Measurements from ENCODE around the gene NAP1L1.

Gene NAP1L1, protein sequence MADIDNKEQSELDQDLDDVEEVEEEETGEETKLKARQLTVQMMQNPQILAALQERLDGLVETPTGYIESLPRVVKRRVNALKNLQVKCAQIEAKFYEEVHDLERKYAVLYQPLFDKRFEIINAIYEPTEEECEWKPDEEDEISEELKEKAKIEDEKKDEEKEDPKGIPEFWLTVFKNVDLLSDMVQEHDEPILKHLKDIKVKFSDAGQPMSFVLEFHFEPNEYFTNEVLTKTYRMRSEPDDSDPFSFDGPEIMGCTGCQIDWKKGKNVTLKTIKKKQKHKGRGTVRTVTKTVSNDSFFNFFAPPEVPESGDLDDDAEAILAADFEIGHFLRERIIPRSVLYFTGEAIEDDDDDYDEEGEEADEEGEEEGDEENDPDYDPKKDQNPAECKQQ

DNA sequence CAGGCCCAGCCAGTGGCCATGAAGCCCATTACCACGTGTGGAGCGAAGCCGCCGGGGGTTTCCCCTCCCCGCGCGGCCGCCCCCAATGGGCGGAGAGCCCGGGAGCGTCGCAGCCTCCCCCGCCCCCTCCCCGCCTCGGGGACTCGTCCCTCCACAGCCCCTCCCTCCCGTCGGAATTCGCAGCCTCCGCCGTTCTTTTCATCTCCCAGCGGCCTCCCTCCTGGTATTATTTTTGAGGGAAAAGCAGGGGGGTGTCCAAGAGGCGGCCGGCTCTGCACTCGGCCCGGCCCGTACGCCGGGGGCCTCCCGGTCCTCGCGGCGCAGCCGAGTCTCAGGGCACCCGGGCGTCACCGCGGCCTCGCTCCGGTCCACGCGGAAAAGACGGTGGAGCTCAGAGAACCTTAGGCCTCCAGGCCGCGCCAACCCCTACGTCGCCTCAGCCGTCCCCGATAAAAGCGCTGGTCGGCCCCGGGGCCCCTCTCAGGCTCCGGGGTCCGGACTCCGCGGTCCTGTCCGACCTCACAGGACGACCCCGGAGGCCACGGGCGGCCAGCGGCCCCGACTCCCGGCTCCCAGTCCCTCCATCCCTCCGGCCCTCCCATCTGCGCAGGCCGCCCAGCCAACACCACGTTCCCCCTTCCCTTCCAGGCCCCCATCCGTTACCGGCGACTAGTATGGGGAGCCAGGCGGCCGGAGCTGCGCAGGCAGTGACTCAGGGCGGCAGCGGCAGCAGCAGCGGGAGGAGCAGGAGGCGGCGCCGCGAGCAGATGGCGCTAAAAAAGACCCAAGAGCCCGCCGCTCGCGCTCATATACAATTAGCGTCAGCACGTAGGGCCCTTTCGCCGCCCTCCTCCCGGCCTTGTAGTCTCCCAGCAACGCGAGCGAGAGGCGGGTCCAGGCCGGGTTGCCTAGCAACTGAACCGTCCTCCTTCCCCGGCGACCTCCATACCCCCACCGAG, at the start of gene NAP1L1:
Gene NAP1L1, minus strand, starts transcription at position 782 of the 959 bp plus-strand sequence. CDS start 10,466 bp downstream, outside the sequence.
- DNase-seq (ENCODE audit: low read depth) = peak; percentile 95

DNA sequence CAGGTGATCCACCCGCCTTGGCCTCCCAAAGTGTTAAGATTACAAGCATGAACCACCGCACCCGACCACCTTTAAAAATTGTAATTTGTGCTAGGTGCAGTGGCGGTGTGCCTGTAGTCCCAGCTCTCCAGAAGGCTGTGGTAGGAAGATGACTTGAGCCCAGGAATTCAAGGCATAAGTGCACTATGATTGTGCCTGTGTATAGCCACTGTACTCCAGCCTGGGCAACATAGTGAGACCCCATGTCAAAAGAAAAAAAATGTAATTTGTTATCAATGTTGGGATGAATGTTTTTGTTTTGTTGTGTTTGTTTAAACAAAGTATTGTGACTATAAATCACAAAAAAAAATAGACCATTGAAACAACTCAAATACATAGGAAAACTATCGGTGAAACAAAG, 43.1 kb upstream of the NAP1L1 start:
- DNase-seq (ENCODE audit: low read depth) = no peak

DNA sequence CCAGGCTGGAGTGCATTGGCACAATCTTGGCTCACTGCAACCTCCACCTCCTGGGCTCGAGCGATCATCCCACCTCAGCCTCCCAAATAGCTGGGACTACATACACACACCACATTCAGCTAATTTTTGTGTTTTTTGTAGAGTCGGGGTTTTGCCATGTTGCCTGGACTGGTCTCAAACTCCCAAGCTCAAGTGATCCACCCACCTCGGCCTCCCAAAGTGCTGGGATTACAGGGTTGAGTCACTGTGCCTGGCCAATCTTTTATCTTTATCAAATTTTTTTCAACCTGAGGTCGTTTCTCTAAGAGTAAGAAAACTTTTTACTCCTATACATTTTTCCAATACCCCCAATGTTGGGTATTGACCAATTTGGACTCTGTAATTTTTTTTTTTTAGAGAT, 40.0 kb upstream of the NAP1L1 start:
- DNase-seq (ENCODE audit: low read depth) = no peak

DNA sequence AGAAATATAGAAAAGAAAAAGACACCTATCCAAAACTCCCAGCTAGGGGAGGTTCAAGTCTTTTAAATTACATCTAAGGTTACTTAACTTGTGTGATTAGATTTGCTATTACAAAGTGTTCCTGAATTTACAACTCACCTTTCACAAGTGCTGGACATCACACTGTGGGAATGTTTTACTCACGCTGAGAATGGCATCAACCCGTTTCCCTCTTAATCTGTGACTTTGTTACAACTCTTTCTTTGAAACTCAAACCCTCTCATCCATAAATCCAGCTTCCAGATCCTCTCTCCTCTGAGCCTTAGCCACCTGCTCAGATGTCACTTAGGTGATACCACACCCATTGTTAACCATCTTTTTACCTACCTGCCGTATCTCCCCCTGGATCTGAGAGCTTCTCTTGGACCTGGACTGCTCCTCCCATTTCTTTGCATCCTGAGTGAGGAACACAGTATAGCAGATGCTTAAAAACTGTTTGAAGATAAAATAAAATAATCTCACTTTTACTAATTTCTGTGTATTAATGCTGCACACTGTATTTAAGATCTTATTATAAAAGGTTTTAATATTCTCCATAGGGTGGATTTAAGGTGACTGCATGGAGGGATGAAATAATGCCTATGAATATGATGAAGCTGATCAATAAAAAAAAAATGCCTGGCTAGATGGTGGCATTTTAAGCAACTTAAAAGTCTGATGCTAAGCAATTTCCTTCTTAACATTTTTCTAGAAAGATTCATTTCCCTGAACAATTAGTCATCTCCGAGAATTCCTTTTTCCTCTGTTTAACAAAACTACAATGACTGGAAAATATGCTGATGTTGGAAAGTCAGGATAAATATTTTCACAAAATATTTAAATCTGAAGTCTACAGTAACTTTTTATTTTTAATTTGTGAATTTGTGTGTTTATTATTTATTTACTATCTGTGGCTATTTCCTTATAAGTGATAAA, 39.1 kb upstream of the NAP1L1 start:
- no peak for DNase-seq (ENCODE audit: low read depth)

DNA sequence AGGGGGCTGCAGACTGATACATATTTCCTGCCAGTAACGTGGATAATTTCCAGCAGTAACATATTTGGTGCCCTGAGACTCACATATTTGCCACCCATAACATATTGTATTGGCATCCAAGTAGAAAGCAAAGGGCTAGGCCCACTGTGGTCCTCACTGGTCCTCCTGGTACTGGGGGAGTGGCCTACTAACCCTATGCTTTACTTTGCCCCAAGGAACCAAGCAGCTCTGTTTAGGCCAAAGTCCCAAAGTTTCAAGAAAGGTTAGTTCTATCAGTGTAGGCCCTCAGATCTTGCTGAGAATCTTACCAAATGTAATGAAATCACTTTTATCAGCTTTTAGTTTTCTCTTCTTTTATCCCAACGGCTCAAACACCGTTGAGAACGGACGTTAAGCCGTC, 35.4 kb upstream of the NAP1L1 start:
- no peak for DNase-seq (ENCODE audit: low read depth)

GRCh38 chr12:76117751-76118150, 33.3 kb upstream of the NAP1L1 start:
- DNase-seq (ENCODE audit: low read depth) = no peak

DNA sequence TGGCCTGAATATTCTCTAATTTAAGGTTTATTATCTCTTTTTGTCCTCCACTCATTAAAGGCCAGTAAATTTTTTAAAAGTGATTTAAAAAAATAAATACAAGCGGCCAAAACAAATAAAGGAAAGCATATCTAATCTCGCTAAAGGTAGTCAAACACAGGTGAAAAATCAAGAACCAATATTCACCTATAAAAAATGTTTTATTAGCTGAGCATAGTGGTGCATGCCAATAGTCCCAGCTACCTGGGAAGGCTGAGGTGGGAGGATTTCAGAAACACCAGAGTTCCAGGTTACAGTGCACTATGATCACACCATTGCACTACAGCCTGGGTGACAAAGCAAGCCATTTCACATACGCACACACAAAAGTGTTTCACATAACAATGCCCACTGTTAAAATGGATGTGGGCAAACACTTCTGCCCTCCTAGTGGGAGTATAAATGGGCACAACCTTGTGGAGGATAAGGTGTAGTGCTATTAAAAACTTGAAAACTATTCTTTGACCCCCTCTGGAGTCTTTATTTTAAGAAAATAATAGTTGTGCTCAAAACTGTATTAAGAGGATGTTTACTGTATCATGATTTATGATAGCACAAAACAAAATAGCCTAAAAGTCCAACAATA, 32.7 kb upstream of the NAP1L1 start:
- DNase-seq (ENCODE audit: low read depth) = no peak

- no peak for DNase-seq (ENCODE audit: low read depth)
These were observed 29.6 kb upstream of the NAP1L1 start for GRCh38 chr12:76113800-76114757.

- no peak for DNase-seq (ENCODE audit: low read depth)
These were observed 26.8 kb upstream of the NAP1L1 start for GRCh38 chr12:76111209-76111749.

GRCh38 chr12:76109879-76110278, 25.4 kb upstream of the NAP1L1 start:
- DNase-seq (ENCODE audit: low read depth) = no peak

DNA sequence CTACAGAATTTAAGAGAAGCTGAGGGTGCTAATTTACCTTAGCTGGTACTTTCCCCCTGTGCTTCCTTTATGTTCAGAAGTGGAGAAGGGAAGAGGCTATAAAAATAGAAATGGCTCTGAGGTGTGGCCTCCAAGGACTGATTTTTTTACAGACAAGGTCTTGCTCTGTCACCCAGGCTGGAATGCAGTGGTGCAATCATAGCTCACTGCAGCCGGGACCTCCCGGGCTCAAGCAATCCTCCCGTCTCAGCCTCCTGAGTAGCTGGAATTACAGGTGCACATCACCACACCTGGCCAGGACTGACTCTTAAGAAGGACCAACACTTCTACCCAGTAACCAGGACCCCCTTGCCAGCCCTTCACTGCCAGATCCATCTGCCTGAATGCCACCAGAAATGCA, 23.9 kb upstream of the NAP1L1 start:
- DNase-seq (ENCODE audit: low read depth) = no peak

DNA sequence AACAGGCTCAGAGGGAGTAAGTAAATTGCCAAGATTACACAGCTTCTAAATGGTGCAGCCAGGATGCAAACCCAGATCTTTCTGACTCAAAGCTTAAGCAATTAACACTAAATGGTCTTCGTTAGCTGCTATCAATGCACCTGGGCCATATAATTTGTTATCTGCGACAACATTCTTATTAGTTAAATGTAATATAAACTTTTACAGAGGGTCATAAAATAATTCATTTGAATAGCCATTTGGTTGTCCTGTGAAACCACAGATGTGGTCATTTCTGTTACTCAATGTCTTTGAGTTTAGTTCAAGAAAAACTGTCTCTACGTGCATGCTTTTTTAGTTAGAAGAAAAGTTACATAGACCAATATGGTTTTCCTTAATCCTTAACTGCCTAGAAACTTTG, 22.1 kb upstream of the NAP1L1 start:
- no peak for DNase-seq (ENCODE audit: low read depth)

DNA sequence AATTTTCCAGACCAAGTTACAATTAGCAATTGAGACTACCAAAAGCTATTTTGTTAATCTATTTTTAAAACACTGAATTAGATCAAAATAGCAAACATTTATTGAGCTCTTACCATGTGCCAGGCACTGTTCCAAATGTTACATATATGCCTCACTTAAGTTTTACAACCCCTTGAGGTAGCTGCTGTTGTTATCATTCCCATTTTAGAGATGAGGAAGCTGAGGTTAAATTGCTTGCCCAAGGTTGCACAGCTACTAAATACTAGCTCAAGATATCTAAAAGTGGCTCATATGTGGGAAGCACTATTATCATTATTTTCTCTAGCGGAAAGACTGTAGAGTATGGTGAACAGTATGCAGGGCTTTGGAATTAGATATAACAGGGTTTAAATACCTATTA, 19.5 kb upstream of the NAP1L1 start:
- DNase-seq (ENCODE audit: low read depth) = no peak

DNA sequence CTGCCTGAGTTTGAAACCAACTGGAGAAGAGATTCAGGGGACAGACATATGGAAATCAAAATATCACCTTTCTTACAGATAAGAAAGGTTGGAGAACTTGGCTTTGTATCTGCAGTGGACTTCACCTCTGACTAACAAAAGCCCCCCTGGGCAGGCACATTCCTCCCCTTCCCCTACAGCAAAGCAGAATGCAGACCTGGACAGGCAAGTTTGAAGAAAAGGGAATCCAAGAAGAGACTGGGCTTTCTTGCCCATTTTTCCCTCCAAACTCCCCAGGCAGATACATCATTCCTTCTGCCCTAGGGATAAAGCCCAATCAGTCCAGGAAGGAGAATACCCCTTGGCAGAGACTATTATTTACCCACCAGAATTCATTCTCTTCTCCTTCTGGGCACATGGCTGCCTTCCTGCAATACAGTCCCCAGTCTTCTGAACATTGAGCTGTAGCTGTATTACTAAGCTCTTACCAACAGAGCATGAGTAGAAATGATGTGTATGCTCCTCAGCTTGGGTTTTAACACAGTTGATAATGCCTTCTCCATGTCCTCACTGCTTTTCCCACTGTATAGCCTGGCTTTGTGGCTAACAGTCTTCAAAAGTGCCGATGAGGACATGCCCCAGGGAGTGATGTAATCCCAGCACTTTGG, 17.4 kb upstream of the NAP1L1 start:
- DNase-seq (ENCODE audit: low read depth) = no peak

GRCh38 chr12:76096079-76096646, 11.7 kb upstream of the NAP1L1 start:
- DNase-seq (ENCODE audit: low read depth) = no peak

DNA sequence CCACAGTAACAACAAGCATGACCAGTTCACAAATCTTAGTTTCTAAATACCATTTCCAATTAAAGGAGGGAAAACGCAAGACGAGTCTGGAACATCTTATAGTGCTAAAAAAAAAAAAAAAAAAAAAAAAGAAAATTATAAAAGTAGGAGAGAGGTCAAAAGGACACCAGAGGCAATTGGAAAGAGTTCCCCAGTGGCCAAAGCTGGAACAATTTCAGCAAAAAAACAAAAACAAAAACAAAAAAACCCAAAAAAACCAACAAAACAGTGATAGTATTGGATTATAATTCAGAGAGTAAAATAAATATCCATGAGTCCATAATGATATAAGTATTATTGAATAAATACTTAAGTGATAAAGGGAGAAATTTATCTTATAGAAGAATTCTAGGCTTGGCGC, 10.3 kb upstream of the NAP1L1 start:
- DNase-seq (ENCODE audit: low read depth) = no peak

DNA sequence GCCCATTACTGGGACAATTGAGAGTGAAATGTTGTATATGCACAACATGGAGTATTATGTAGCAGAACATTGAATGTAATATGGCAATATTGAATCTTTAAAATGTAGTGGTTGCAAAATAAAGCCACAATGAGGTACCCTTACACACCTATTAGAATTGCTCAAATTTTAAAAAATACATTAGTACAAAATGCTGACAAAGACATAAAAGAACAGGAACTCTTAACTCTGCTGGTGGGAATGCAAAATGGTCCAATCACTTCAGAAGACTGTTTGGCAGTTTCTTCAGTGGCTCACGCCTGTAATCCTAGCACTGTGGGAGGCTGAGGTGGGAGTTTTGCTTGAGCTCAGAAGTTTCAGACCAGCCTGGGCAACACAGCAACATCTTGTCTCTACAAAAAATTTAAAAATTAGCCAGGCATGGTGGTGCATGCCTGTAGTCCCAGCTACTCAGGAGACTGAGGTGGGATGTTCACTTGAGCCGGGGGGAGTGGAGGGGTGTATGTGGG, 6.8 kb upstream of the NAP1L1 start:
- no peak for DNase-seq (ENCODE audit: low read depth)

DNA sequence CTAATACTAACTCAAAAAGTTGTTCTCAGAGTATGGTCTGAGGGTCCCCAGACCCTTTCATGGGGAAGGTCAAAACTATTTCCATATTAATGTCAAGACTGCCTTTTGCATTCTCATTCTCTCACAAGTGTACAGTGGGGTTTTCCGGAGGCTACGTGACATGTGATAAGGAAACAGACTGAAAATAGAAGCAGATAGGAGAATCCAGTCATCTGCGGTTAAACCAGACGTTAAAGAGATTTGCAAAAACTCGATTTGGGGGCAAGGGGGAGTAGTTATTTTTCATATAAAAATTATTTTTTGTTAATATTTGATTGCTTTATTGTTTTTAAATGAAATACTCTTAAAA, 1.0 kb upstream of the NAP1L1 start:
- peak; percentile 22 for DNase-seq (ENCODE audit: low read depth)
